ENCODE measurements around the gene ADAP1. TPM values are rescaled to one million over a fixed set of nuclear protein-coding genes. Genes with fewer than 3 reads are reported as not detected.
"Not testable (repeated sequence)": the region's sequence is repeated elsewhere in the genome, so short reads cannot be mapped to it uniquely, and the experiment has no call there.

ADAP1 gene
- total RNA-seq, 2 experiments from 2014 or later, result 2.4 to 7.0 TPM

- CTCF ChIA-PET (ENCODE audit: unreplicated experiment), result no interaction called here
- POLR2A ChIA-PET, result interaction anchor here (0.6 kb wide), 1 partner anchor 33 kb away, joined by 3 read pairs; no protein-coding TSS in a partner anchor
- Histone ChIP-seq H3K4me2 (ENCODE audit: low read length) (peak overlapping the region; percentile 45), H4K20me1 (ENCODE audit: insufficient read depth, low read length) (no peaks in the 10 kb centered on the region), H3K9me3 (ENCODE audit: low read length) (no peaks in the 10 kb centered on the region), H3K27ac (ENCODE audit: low read depth, low read length, poor library complexity, severe bottlenecking) (no peak overlapping the region), H3K79me2 (ENCODE audit: insufficient read depth, low read depth, low read length) (no peaks in the 10 kb centered on the region), H3K36me3 (ENCODE audit: insufficient read depth, low read length) (no peaks in the 10 kb centered on the region), H3K4me1 (ENCODE audit: insufficient read depth, low read length, poor library complexity, severe bottlenecking) (peaks cover 33% of the 10 kb centered on the region), H3K4me3 (ENCODE audit: low read depth, low read length, poor library complexity, severe bottlenecking) (no peak overlapping the region), H3K9me2 (ENCODE audit: insufficient read depth, low read length) (no peaks in the 10 kb centered on the region), H2AFZ (ENCODE audit: low read length) (no peak overlapping the region)
- no peak for TF ChIP-seq EZH2phosphoT487 (IDR thresholded peaks at IDR 0.05; ENCODE audit: borderline replicate concordance, low read depth, low read length)
- TF ChIP-seq CTCF (conservative IDR thresholded peaks at IDR 0.05; ENCODE audit: low read length), result no peak
- DNase-seq (ENCODE audit: low spot score), result no peak
- no TSS peak for BruUV-seq (replicated peaks)
- intact Hi-C loops (cut with micrococcal nuclease; ENCODE audit: unreplicated experiment), result loop anchor here (5.0 kb wide), 1 partner anchor 253 kb away; no protein-coding TSS in a partner anchor
Measured at GRCh38 chr7:924541-925231, 29.8 kb downstream of the ADAP1 start.

GRCh38 chr7:924042-924441, 30.4 kb downstream of the ADAP1 start:
- H3K36me3 ChIP-seq (ENCODE audit: insufficient read depth, low read length); H4K20me1 ChIP-seq (ENCODE audit: insufficient read depth, low read length); CTCF ChIA-PET (ENCODE audit: unreplicated experiment); DNase-seq (ENCODE audit: low spot score); H3K9me2 ChIP-seq (ENCODE audit: insufficient read depth, low read length); BruUV-seq (replicated peaks); H3K27ac ChIP-seq (ENCODE audit: low read depth, low read length, poor library complexity, severe bottlenecking); H3K79me2 ChIP-seq (ENCODE audit: insufficient read depth, low read depth, low read length); H3K9me3 ChIP-seq (ENCODE audit: low read length): not testable (repeated sequence)
- POLR2A ChIA-PET, result interaction anchor here (1.5 kb wide), 1 partner anchor 50 kb away, joined by 6 read pairs; no protein-coding TSS in a partner anchor
- peak overlapping the region; percentile 59 for H3K4me3 ChIP-seq (ENCODE audit: low read depth, low read length, poor library complexity, severe bottlenecking)
- H3K4me1 ChIP-seq (ENCODE audit: insufficient read depth, low read length, poor library complexity, severe bottlenecking), result peaks cover 33% of the 10 kb centered on the region
- H2AFZ ChIP-seq (ENCODE audit: low read length), result peak overlapping the region; percentile 66; the same call in 1 of the 2 replicates
- intact Hi-C loops (cut with micrococcal nuclease; ENCODE audit: unreplicated experiment), result loop anchor here (5.0 kb wide), 1 partner anchor 253 kb away; no protein-coding TSS in a partner anchor
- peak overlapping the region; percentile 62; the same call in 1 of the 2 replicates for H3K4me2 ChIP-seq (ENCODE audit: low read length)

- intact Hi-C loops (cut with micrococcal nuclease; ENCODE audit: unreplicated experiment), result loop anchor here (1.0 to 5.0 kb wide), 3 partner anchors 27 to 254 kb away; no protein-coding TSS in a partner anchor
- peak overlapping the region; percentile 59 for H3K4me3 ChIP-seq (ENCODE audit: low read depth, low read length, poor library complexity, severe bottlenecking)
- H2AFZ ChIP-seq (ENCODE audit: low read length), result peak overlapping the region; percentile 66
- no TSS peak for BruUV-seq (replicated peaks)
- H3K36me3 ChIP-seq (ENCODE audit: insufficient read depth, low read length), result no peaks in the 10 kb centered on the region
- no peaks in the 10 kb centered on the region for H4K20me1 ChIP-seq (ENCODE audit: insufficient read depth, low read length)
- peak; percentile 91 for DNase-seq (ENCODE audit: low spot score)
- peak overlapping the region; percentile 72 for H3K27ac ChIP-seq (ENCODE audit: low read depth, low read length, poor library complexity, severe bottlenecking)
- peak overlapping the region; percentile 62 for H3K4me2 ChIP-seq (ENCODE audit: low read length)
- H3K79me2 ChIP-seq (ENCODE audit: insufficient read depth, low read depth, low read length), result no peaks in the 10 kb centered on the region
- ChIA-PET CTCF (ENCODE audit: unreplicated experiment) (interaction anchor here (1.0 kb wide), 2 partner anchors 14 to 33 kb away, joined by 3 to 4 read pairs; no protein-coding TSS in a partner anchor), POLR2A (interaction anchor here (1.0 to 1.5 kb wide), 3 partner anchors 18 to 51 kb away, joined by 3 to 6 read pairs (median 4); no protein-coding TSS in a partner anchor)
- no peak for TF ChIP-seq EZH2phosphoT487 (IDR thresholded peaks at IDR 0.05; ENCODE audit: borderline replicate concordance, low read depth, low read length)
- TF ChIP-seq CTCF (conservative IDR thresholded peaks at IDR 0.05; ENCODE audit: low read length), result no peak
- H3K9me3 ChIP-seq (ENCODE audit: low read length), result no peaks in the 10 kb centered on the region
- H3K4me1 ChIP-seq (ENCODE audit: insufficient read depth, low read length, poor library complexity, severe bottlenecking), result peaks cover 33% of the 10 kb centered on the region
- H3K9me2 ChIP-seq (ENCODE audit: insufficient read depth, low read length), result no peaks in the 10 kb centered on the region
Measured at GRCh38 chr7:923108-924041, 31.1 kb downstream of the ADAP1 start.

Measured in OCI-LY7 (cell line).